Small intestine (tissue), 7 donors: ENCODE measurements around the gene NDUFB5. TPM values are rescaled to one million over a fixed set of nuclear protein-coding genes. Genes with fewer than 3 reads are reported as not detected.

Experiments
- DNase-seq, 2 donors: peaks; one replicate each; pipeline versions ENCODE4 v3.0.0 to v3.0.0-alpha.2; 2013
- FAIRE-seq: peaks from 2 replicates; lab custom pipeline; 2012; peaks lifted over from hg19 to GRCh38; lab: Jason Lieb, UNC
- H3K27ac ChIP-seq, 3 donors: one replicate each; pipeline ENCODE4 v1.5.1; 2013; ENCODE audit warnings: low read length in 2 of 3, mild to moderate bottlenecking in 2 of 3, control low read depth in 1 of 3, inconsistent platforms in 1 of 3, low read depth in 1 of 3, moderate library complexity in 1 of 3
- H3K27me3 ChIP-seq, 3 donors: one replicate each; pipeline ENCODE4 v1.6.1; 2013; ENCODE audit warnings: low read length in 3 of 3, inconsistent platforms in 1 of 3; ENCODE audit not compliant: control insufficient read depth in 3 of 3, insufficient read depth in 3 of 3
- H3K36me3 ChIP-seq, 3 donors: one replicate each; pipeline ENCODE4 v1.6.1; 2013; ENCODE audit warnings: low read length in 3 of 3, inconsistent platforms in 1 of 3, low read depth in 1 of 3, mild to moderate bottlenecking in 1 of 3, moderate library complexity in 1 of 3; ENCODE audit not compliant: control insufficient read depth in 3 of 3, insufficient read depth in 2 of 3
- H3K4me1 ChIP-seq, 3 donors: one replicate each; pipeline ENCODE4 v1.6.1; 2013; ENCODE audit warnings: low read length in 2 of 3, inconsistent platforms in 1 of 3, low read depth in 1 of 3, mild to moderate bottlenecking in 1 of 3, moderate library complexity in 1 of 3; ENCODE audit not compliant: control insufficient read depth in 3 of 3, insufficient read depth in 2 of 3
- H3K4me3 ChIP-seq, 3 donors: one replicate each; pipeline ENCODE4 v1.5.1; 2013; ENCODE audit warnings: low read length in 3 of 3, control low read depth in 1 of 3, inconsistent platforms in 1 of 3, low read depth in 1 of 3, mild to moderate bottlenecking in 1 of 3, moderate library complexity in 1 of 3
- H3K9me3 ChIP-seq, 2 donors: one replicate each; pipeline ENCODE4 v1.6.1; 2013; ENCODE audit warnings: low read depth in 1 of 2, low read length in 1 of 2; ENCODE audit not compliant: control insufficient read depth in 2 of 2, insufficient read depth in 1 of 2
- WGBS, 3 donors: extraction: QIAGEN DNeasy Blood & Tissue Kit; methylation state at CpG; one replicate each; pipeline ENCODE4 v1.1.7; 2013; 5-methylcytosine and 5-hydroxymethylcytosine counted together
- polyA plus RNA-seq, 4 donors: library from polyadenylated mRNA; stranded (reverse) in 3 of 4; unstranded in 1 of 4; fragments of 200-250 nt in 3 of 4; fragments of 120-200 nt in 1 of 4; gene quantifications; one replicate each; pipeline versions ENCODE4 v1.2.1 to v1.2.3, GENCODE V29; 2013
- donor health status: healthy with polysubstance abuse.
- donor health status: control.
- donor health status: control.
- donor health status: Bipolar disorder and iron deficiency.
- donor health status: healthy.

NDUFB5 gene
- polyA plus RNA-seq, 4 donors, result 124 to 184 (median 157) TPM

DNA sequence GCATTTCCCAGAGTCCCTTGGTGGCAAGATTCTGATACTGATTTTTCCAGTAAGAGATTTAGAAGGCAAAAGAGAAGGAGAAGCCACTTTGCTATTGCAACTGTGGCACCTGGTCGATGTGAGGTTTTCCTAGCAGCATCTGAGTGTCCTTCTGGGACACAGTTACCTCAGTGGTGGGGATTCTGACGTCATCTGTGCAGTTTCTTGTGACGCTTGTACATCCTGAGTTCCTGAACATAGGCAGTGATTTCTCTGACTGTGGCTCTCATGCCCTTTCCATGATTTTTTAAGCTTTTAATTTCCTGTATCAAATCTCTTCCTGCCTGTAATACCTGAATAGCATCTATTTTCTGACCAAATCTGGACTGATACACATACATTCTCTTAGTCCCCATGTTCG, 57.2 kb downstream of the NDUFB5 start:
- H3K4me1 ChIP-seq, result no peaks in the 10 kb centered on the region
- no peaks in the 10 kb centered on the region for H3K36me3 ChIP-seq
- WGBS, 3 donors, result 86 to 89% (median 87%) methylated on average over 4 of the region's 4 CpGs
- H3K27me3 ChIP-seq, result no peaks in the 10 kb centered on the region
- no peak overlapping the region for H3K4me3 ChIP-seq
- no peak for FAIRE-seq
- H3K9me3 ChIP-seq, result no peaks in the 10 kb centered on the region
- DNase-seq, result no peak
- no peak overlapping the region for H3K27ac ChIP-seq

DNA sequence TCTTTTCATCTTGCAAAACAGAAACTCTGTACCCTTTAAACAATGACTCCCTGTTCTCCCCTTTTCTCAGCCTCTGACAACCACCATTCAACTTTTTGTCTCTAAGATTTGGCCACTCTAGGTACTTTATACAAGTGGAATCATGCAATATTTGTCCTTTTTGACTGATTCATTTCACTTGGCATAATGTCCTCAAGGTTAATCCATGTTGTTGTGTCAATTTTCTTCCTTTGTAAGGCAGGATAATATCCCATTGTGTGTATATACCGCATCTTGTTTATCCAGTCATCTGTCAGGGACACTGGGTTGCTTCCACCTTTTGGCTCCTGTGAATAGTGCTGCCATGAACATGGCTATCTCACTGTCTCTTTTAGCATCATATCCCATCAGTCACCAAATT, 58.5 kb downstream of the NDUFB5 start:
- no peak for DNase-seq
- Histone ChIP-seq H3K36me3 (no peaks in the 10 kb centered on the region), H3K27ac (no peak overlapping the region), H3K9me3 (no peaks in the 10 kb centered on the region), H3K4me3 (no peak overlapping the region), H3K4me1 (no peaks in the 10 kb centered on the region), H3K27me3 (no peaks in the 10 kb centered on the region)
- WGBS, 3 donors, result 85 to 100% (median 94%) methylated on average over 1 of the region's 1 CpG
- no peak for FAIRE-seq

DNA sequence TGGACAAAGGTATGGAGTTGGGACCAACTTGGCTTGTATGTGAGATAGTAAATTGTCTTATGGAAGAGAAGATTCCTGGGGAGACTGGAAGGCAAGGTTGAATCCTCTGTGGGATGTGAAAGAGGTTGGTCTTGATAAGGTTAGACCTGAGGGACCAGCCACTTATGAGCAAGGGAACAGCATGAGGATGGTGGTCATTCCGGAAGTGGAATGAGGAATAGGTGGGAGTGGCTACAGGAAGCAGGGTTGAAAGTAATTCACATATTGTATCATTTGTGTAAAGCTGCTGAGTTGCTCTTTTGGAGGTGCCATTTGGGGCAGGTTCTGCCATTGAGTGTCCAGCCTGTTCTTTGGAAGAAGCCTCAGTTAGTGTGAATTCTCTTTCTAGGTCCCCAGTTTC, 61.4 kb downstream of the NDUFB5 start:
- H3K36me3 ChIP-seq, result no peaks in the 10 kb centered on the region
- 63 to 94% (median 81%) methylated on average over 1 of the region's 1 CpG for WGBS, 3 donors
- FAIRE-seq (no peak), DNase-seq (no peak)
- no peaks in the 10 kb centered on the region for H3K9me3 ChIP-seq
- no peak overlapping the region for H3K27ac ChIP-seq
- no peak overlapping the region for H3K4me3 ChIP-seq
- H3K27me3 ChIP-seq, result no peaks in the 10 kb centered on the region
- H3K4me1 ChIP-seq, result no peaks in the 10 kb centered on the region

DNA sequence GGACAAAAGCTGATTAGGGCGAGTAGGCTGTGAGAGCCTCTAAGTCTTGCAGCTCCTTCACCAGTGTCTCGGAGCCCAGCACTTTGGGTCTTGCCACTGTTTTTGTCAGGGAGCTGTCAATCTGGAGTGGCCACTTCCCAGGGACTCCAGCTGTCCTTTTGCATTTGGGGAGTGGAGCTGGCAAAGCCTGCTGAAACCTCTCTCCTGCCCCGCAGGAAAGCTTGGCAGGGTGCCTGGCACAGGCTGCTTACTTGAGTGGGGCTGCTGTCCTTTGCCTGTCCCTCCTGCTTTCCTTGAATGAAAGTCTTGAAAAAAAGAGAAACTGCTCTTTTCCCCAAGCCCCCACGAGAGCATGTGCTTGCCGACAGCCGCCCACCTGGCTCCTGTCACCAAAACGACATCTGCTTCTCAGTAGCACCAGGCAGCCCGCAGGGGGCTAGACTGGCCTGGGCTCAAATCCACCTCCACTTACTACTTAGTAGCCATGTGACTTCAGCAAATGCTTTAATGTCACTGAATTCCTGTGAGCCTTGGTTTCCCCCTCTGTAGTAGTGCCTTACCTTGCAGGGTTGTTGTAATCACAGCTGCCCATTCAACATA, 61.9 kb downstream of the NDUFB5 start:
- H3K36me3 ChIP-seq, result no peaks in the 10 kb centered on the region
- H3K9me3 ChIP-seq, result no peaks in the 10 kb centered on the region
- H3K27ac ChIP-seq, result no peak overlapping the region
- FAIRE-seq, result no peak
- no peak for DNase-seq
- H3K4me1 ChIP-seq, result no peaks in the 10 kb centered on the region
- H3K4me3 ChIP-seq, result no peak overlapping the region
- WGBS, 3 donors, result 57 to 82% (median 70%) methylated on average over 8 of the region's 8 CpGs
- no peaks in the 10 kb centered on the region for H3K27me3 ChIP-seq

DNA sequence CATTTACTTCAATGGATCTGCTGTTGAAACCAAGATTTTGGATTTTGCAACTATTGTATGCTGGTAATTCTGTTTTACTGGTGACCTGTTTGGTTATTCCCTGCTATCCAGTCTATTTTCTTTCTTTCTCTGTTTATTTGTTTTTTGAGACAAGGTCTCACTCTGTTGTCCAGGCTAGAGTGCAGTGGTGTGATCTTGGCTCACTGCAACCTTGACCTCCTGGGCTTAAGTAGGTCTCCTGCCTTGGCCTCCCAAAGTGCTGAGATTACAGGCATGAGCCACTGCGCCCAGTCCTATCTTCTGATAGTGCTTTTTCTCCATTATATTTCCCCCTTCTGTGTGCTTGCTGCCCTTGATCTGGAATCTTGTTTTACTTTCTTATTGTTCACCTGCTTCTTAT, 63.8 kb downstream of the NDUFB5 start:
- H3K4me3 ChIP-seq, result no peak overlapping the region
- no peaks in the 10 kb centered on the region for H3K27me3 ChIP-seq
- DNase-seq, result no peak
- H3K4me1 ChIP-seq, result no peaks in the 10 kb centered on the region
- 89 to 93% (median 92%) methylated on average over 1 of the region's 1 CpG for WGBS, 3 donors
- no peaks in the 10 kb centered on the region for H3K36me3 ChIP-seq
- no peak for FAIRE-seq
- H3K9me3 ChIP-seq, result no peaks in the 10 kb centered on the region
- H3K27ac ChIP-seq, result no peak overlapping the region

DNA sequence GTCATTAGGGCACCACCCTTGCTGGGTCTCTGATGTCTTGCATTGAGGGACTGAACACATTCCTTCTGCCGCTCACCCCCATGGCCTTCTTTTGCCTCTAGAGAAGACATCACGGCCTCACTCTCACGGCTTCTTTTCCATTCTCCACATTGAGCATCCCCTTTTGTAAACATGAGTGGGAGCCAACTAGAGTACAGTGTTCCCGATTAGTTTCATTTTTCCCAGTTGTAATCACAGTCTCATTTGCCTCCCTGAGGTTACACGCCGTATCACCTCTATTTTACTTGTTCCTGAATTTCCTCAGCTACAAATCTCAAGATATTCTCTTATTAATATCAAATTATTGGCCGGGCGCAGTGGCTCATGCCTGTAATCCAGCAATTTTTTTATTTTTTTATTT, 65.7 kb downstream of the NDUFB5 start:
- no peak overlapping the region for H3K4me3 ChIP-seq
- H3K27me3 ChIP-seq, result no peaks in the 10 kb centered on the region
- FAIRE-seq (no peak), DNase-seq (no peak)
- H3K36me3 ChIP-seq, result no peaks in the 10 kb centered on the region
- no peaks in the 10 kb centered on the region for H3K9me3 ChIP-seq
- H3K27ac ChIP-seq, result no peak overlapping the region
- H3K4me1 ChIP-seq, result no peaks in the 10 kb centered on the region
- 72 to 91% (median 89%) methylated on average over 8 of the region's 8 CpGs for WGBS, 3 donors

DNA sequence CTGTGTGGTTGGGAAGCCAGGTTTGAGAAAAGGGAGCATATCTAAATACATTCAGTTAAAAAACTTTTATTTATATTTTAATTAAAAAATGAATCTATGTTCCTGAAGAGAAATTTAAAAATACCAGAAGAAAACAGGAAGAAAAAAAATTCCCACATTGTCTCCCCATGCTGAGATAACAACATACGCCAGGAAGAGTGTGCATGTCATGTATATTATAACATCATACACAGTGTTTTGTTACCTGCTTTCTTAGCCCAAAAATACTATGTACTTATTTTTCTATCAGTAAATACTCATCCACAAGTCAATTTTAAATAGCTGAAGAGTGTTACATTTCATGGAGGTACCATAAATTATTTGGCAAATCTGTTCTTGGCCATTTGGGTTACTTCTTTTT, 66.7 kb downstream of the NDUFB5 start:
- Histone ChIP-seq H3K9me3 (no peaks in the 10 kb centered on the region), H3K4me3 (no peak overlapping the region), H3K27ac (no peak overlapping the region), H3K36me3 (no peaks in the 10 kb centered on the region), H3K27me3 (no peaks in the 10 kb centered on the region), H3K4me1 (no peaks in the 10 kb centered on the region)
- DNase-seq (no peak), FAIRE-seq (no peak)
- WGBS, 3 donors, result 83 to 94% (median 89%) methylated on average over 1 of the region's 1 CpG

DNA sequence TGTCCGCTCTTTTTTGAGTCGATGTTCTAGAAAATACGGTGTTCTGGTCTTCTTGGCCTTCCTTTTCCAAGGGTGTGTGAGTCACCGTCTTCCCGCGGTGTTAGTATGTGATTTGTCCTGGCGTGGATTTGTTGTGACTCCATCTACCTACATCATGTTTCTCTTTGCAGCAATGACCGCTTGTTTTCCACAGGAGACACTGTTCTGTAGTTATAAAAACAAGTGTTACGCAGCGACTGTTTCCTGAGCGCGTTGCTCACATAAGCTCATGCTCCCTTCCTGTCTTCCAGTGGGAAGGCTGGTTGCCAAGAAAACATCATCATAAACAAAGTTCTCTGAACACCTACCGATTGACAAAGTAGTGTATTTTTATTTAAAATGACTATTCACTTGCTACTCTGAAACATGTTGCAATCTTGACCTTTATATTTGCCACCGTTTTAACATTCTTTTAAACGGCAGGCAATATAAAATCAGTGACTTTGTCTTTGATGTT, 67.2 kb downstream of the NDUFB5 start:
- peak in 1 of 2 donors; percentile 15 for DNase-seq
- Histone ChIP-seq H3K4me3 (no peak overlapping the region), H3K27me3 (no peaks in the 10 kb centered on the region), H3K4me1 (no peaks in the 10 kb centered on the region), H3K36me3 (no peaks in the 10 kb centered on the region), H3K27ac (no peak overlapping the region), H3K9me3 (no peaks in the 10 kb centered on the region)
- no peak for FAIRE-seq
- 78 to 87% (median 81%) methylated on average over 15 of the region's 15 CpGs for WGBS, 3 donors

DNA sequence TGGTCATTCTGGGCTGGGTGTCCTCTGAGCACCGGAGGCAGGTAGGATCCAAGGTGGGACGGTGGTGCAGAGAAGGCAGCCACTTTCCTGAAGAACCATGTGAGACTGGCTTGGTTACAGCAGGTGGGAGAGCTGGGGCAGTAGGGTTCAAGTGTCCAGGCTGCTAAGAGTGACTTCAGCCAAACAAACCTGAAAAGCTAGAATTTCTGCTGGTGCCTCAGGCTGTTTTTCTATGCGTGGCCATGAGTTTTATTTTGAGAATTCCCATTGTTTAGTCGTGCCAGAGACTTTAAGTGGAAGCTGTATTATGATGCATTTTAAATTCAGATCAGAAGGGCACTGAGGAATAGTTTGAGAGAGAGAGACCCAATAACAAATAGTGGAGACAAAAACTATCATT, 68.3 kb downstream of the NDUFB5 start:
- DNase-seq (no peak), FAIRE-seq (no peak)
- no peaks in the 10 kb centered on the region for H3K9me3 ChIP-seq
- no peaks in the 10 kb centered on the region for H3K27me3 ChIP-seq
- no peaks in the 10 kb centered on the region for H3K36me3 ChIP-seq
- no peak overlapping the region for H3K27ac ChIP-seq
- H3K4me3 ChIP-seq, result no peak overlapping the region
- no peaks in the 10 kb centered on the region for H3K4me1 ChIP-seq
- 81 to 87% (median 86%) methylated on average over 4 of the region's 4 CpGs for WGBS, 3 donors
